ENCODE data around the gene IDH1. TPM values are rescaled to one million over a fixed set of nuclear protein-coding genes. Genes with fewer than 3 reads are reported as not detected.

IDH1 gene
- total and polyA plus RNA-seq, 2 of the 13 experiments (the other 11 are each of a cell fraction or from before 2014, with no cell fraction given) = 312 to 1,077 TPM

DNA sequence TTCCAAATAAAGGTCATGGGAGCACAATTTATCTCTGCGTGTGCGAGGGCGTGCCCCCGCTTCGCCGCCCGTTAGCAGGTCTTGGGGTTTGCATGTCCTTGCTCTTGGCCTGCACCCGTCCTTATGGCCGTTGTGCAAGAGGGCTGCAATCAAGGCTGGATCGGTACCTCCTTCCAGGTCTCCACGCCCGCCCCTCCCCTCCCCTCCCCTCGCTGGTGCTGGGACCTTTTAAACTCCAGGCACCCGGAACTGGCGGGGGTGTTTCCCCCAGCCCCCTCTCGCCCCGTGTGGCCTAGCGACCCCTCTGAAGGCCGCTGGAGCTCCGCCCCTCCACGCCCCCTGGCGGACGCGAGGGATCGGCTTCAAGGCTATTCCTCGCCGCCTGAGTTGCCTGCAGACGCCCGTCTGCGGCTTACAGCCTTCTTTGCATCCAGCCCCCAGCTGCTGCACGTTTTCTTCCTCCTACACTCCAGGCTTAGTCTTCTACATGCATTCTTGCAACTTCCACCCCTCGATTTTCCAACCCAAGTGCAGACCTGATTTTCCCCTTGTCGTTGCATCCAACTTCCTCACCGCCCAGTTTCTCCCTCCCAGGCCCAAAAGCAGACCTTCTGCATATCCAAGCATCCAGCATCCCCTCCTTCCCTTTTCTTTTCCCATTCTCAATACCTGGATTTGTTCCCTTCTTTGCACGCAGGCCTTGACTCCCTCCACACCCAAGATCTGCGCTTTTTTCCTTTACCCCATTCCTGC is 577 bp downstream of the IDH1 start (continued):
- TF ChIP-seq, protein P1, sequence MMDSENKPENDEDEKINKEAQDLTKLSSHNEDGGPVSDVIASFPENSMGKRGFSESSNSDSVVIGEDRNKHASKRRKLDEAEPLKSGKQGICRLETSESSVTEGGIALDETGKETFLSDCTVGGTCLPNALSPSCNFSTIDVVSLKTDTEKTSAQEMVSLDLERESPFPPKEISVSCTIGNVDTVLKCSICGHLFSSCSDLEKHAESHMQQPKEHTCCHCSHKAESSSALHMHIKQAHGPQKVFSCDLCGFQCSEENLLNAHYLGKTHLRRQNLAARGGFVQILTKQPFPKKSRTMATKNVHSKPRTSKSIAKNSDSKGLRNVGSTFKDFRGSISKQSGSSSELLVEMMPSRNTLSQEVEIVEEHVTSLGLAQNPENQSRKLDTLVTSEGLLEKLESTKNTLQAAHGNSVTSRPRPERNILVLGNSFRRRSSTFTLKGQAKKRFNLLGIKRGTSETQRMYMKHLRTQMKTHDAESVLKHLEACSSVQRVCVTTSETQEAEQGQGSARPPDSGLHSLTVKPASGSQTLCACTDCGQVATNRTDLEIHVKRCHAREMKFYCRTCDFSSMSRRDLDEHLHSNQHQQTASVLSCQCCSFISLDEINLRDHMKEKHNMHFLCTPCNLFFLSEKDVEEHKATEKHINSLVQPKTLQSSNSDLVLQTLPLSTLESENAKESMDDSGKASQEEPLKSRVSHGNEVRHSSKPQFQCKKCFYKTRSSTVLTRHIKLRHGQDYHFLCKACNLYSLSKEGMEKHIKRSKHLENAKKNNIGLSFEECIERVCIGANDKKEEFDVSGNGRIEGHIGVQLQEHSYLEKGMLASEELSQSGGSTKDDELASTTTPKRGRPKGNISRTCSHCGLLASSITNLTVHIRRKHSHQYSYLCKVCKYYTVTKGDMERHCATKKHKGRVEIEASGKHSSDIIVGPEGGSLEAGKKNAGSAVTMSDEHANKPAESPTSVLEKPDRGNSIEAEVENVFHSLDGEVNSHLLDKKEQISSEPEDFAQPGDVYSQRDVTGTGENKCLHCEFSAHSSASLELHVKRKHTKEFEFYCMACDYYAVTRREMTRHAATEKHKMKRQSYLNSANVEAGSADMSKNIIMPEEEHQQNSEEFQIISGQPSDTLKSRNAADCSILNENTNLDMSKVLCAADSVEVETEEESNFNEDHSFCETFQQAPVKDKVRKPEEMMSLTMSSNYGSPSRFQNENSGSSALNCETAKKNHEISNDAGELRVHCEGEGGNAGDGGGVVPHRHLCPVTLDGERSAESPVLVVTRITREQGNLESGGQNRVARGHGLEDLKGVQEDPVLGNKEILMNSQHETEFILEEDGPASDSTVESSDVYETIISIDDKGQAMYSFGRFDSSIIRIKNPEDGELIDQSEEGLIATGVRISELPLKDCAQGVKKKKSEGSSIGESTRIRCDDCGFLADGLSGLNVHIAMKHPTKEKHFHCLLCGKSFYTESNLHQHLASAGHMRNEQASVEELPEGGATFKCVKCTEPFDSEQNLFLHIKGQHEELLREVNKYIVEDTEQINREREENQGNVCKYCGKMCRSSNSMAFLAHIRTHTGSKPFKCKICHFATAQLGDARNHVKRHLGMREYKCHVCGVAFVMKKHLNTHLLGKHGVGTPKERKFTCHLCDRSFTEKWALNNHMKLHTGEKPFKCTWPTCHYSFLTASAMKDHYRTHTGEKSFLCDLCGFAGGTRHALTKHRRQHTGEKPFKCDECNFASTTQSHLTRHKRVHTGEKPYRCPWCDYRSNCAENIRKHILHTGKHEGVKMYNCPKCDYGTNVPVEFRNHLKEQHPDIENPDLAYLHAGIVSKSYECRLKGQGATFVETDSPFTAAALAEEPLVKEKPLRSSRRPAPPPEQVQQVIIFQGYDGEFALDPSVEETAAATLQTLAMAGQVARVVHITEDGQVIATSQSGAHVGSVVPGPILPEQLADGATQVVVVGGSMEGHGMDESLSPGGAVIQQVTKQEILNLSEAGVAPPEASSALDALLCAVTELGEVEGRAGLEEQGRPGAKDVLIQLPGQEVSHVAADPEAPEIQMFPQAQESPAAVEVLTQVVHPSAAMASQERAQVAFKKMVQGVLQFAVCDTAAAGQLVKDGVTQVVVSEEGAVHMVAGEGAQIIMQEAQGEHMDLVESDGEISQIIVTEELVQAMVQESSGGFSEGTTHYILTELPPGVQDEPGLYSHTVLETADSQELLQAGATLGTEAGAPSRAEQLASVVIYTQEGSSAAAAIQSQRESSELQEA (CRISPR knock-in tag; IDR thresholded peaks at IDR 0.05; ENCODE audit: not compliant biosample characterization) = no peak
- TF ChIP-seq ZNF12 (CRISPR knock-in tag; IDR thresholded peaks at IDR 0.05) = peak; percentile 89
- TF ChIP-seq, protein P2, sequence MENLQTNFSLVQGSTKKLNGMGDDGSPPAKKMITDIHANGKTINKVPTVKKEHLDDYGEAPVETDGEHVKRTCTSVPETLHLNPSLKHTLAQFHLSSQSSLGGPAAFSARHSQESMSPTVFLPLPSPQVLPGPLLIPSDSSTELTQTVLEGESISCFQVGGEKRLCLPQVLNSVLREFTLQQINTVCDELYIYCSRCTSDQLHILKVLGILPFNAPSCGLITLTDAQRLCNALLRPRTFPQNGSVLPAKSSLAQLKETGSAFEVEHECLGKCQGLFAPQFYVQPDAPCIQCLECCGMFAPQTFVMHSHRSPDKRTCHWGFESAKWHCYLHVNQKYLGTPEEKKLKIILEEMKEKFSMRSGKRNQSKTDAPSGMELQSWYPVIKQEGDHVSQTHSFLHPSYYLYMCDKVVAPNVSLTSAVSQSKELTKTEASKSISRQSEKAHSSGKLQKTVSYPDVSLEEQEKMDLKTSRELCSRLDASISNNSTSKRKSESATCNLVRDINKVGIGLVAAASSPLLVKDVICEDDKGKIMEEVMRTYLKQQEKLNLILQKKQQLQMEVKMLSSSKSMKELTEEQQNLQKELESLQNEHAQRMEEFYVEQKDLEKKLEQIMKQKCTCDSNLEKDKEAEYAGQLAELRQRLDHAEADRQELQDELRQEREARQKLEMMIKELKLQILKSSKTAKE (CRISPR knock-in tag; IDR thresholded peaks at IDR 0.05; ENCODE audit: borderline replicate concordance) = peak; percentile 94
- TF ChIP-seq ZMAT3 (CRISPR knock-in tag; conservative IDR thresholded peaks at IDR 0.05) = peak; percentile 74
- no peak for TF ChIP-seq ARHGAP35 (CRISPR knock-in tag; IDR thresholded peaks at IDR 0.05; ENCODE audit: borderline replicate concordance)
- no peak for TF ChIP-seq HOXA9 (CRISPR knock-in tag; IDR thresholded peaks at IDR 0.05; ENCODE audit: borderline replicate concordance)
- no peak for TF ChIP-seq FOXM1 (CRISPR knock-in tag; IDR thresholded peaks at IDR 0.05)
- 0 out of 2 replicates have a peak, but pooled peaks have one; percentile 19 for TF ChIP-seq ZNF136 (CRISPR knock-in tag; IDR thresholded peaks at IDR 0.05; ENCODE audit: low read depth)
- TF ChIP-seq, protein P3, sequence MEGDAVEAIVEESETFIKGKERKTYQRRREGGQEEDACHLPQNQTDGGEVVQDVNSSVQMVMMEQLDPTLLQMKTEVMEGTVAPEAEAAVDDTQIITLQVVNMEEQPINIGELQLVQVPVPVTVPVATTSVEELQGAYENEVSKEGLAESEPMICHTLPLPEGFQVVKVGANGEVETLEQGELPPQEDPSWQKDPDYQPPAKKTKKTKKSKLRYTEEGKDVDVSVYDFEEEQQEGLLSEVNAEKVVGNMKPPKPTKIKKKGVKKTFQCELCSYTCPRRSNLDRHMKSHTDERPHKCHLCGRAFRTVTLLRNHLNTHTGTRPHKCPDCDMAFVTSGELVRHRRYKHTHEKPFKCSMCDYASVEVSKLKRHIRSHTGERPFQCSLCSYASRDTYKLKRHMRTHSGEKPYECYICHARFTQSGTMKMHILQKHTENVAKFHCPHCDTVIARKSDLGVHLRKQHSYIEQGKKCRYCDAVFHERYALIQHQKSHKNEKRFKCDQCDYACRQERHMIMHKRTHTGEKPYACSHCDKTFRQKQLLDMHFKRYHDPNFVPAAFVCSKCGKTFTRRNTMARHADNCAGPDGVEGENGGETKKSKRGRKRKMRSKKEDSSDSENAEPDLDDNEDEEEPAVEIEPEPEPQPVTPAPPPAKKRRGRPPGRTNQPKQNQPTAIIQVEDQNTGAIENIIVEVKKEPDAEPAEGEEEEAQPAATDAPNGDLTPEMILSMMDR (CRISPR knock-in tag; IDR thresholded peaks at IDR 0.05) = peak; percentile 94
- TF ChIP-seq ZNF124 (CRISPR knock-in tag; IDR thresholded peaks at IDR 0.05) = peak; percentile 74
- peak; percentile 83 for TF ChIP-seq SIN3A (IDR thresholded peaks at IDR 0.05; ENCODE audit: borderline replicate concordance, low read depth, low read length)
- TF ChIP-seq ZNF652 (CRISPR knock-in tag; IDR thresholded peaks at IDR 0.05; ENCODE audit: borderline replicate concordance, low read depth) = 0 out of 2 replicates have a peak, but pooled peaks have one; percentile 6
- TF ChIP-seq ZNF709 (CRISPR knock-in tag; IDR thresholded peaks at IDR 0.05) = peak; percentile 81; the same call in 1 of the 2 replicates
- peak; percentile 46; the same call in 1 of the 2 replicates for TF ChIP-seq ZNF776 (CRISPR knock-in tag; IDR thresholded peaks at IDR 0.05)
- TF ChIP-seq SALL1 (CRISPR knock-in tag; IDR thresholded peaks at IDR 0.05) = peak; percentile 98
